HepG2 (cell line): ENCODE measurements around the gene APLF. TPM values are rescaled to one million over a fixed set of nuclear protein-coding genes. Genes with fewer than 3 reads are reported as not detected.

Experiments
- ARHGAP35 ChIP-seq: sonication (generic); formaldehyde crosslinking; IDR thresholded peaks from 2 replicates; pipeline ENCODE4 v1.9.0; 2022; ENCODE audit warnings: mild to moderate bottlenecking, inconsistent platforms, moderate library complexity, missing genetic modification reagents, borderline replicate concordance
- ELF1 ChIP-seq: sonication (generic); formaldehyde crosslinking; IDR thresholded peaks from 2 replicates; pipeline ENCODE4 v1.4.0; 2020; ENCODE audit warnings: missing genetic modification reagents
- FOXP4 ChIP-seq: sonication (generic); formaldehyde crosslinking; IDR thresholded peaks from 2 replicates; pipeline ENCODE4 v1.4.0; 2020; ENCODE audit warnings: missing genetic modification reagents
- GATAD1 ChIP-seq: IDR thresholded peaks from 2 replicates; pipeline ENCODE4 v1.6.1; 2016; ENCODE audit warnings: missing genetic modification reagents, missing compliant biosample characterization
- HIVEP1 ChIP-seq: sonication (generic); formaldehyde crosslinking; IDR thresholded peaks from 2 replicates; pipeline ENCODE4 v1.4.0; 2020; ENCODE audit warnings: mild to moderate bottlenecking, missing genetic modification reagents
- LBX2 ChIP-seq: sonication (generic); formaldehyde crosslinking; IDR thresholded peaks from 2 replicates; pipeline ENCODE4 v1.5.0; 2020; ENCODE audit warnings: missing genetic modification reagents, mild to moderate bottlenecking, borderline replicate concordance
- MLX ChIP-seq: IDR thresholded peaks from 2 replicates; pipeline ENCODE4 v1.6.1; 2016
- REL ChIP-seq: sonication (generic); formaldehyde crosslinking; conservative IDR thresholded peaks from 2 replicates; pipeline ENCODE4 v1.8.0; 2022; ENCODE audit warnings: mild to moderate bottlenecking, missing genetic modification reagents, moderate library complexity
- SOX13 ChIP-seq, 3 experiments: fragments of 450-650 bp in 1 of 3; sonication (generic) in 1 of 3; formaldehyde crosslinking in 1 of 3; IDR thresholded peaks in 2 of 3; conservative IDR thresholded peaks in 1 of 3; 2 replicates each; pipeline versions ENCODE4 v1.5.0 to v1.6.1; 2016 to 2020; ENCODE audit warnings: antibody characterized with exemption in 1 of 3, mild to moderate bottlenecking in 1 of 3, missing compliant biosample characterization in 1 of 3, missing genetic modification reagents in 1 of 3, moderate library complexity in 1 of 3
- TAF15 ChIP-seq: fragments of 200-400 bp; formaldehyde crosslinking; IDR thresholded peaks from one replicate; pipeline ENCODE4 v1.6.1; 2018; ENCODE audit warnings: mild to moderate bottlenecking, low read depth, low read length; ENCODE audit not compliant: poor library complexity, severe bottlenecking
- THYN1 ChIP-seq: sonication (generic); formaldehyde crosslinking; IDR thresholded peaks from 2 replicates; pipeline ENCODE4 v1.8.1; 2023; ENCODE audit warnings: low read depth, mild to moderate bottlenecking, moderate library complexity, missing genetic modification reagents, borderline replicate concordance
- TIGD3 ChIP-seq: sonication (generic); formaldehyde crosslinking; IDR thresholded peaks from 2 replicates; pipeline ENCODE4 v1.5.1; 2020; ENCODE audit warnings: mild to moderate bottlenecking, missing genetic modification reagents, borderline replicate concordance
- ZBTB42 ChIP-seq: sonication (generic); formaldehyde crosslinking; IDR thresholded peaks from 2 replicates; pipeline ENCODE4 v1.5.0; 2020; ENCODE audit warnings: mild to moderate bottlenecking, missing genetic modification reagents
- ZFP90 ChIP-seq: sonication (generic); formaldehyde crosslinking; IDR thresholded peaks from 2 replicates; pipeline ENCODE4 v1.8.0; 2022; ENCODE audit warnings: missing genetic modification reagents, mild to moderate bottlenecking, inconsistent platforms, borderline replicate concordance
- ZIK1 ChIP-seq: sonication (generic); formaldehyde crosslinking; IDR thresholded peaks from 2 replicates; pipeline ENCODE4 v1.5.0; 2020; ENCODE audit warnings: mild to moderate bottlenecking, low read depth, missing genetic modification reagents, borderline replicate concordance
- ZMYM2 ChIP-seq: sonication (generic); formaldehyde crosslinking; IDR thresholded peaks from 2 replicates; pipeline ENCODE4 v1.8.0; 2022; ENCODE audit warnings: mild to moderate bottlenecking, missing genetic modification reagents
- ZNF136 ChIP-seq: sonication (generic); formaldehyde crosslinking; IDR thresholded peaks from 2 replicates; pipeline ENCODE4 v1.8.1; 2022; ENCODE audit warnings: low read depth, mild to moderate bottlenecking, moderate library complexity, missing genetic modification reagents
- ZNF335 ChIP-seq: sonication (generic); formaldehyde crosslinking; IDR thresholded peaks from 2 replicates; pipeline ENCODE4 v1.4.0; 2020; ENCODE audit warnings: missing genetic modification reagents
- ZNF431 ChIP-seq: sonication (generic); formaldehyde crosslinking; IDR thresholded peaks from 2 replicates; pipeline ENCODE4 v1.9.0; 2022; ENCODE audit warnings: missing genetic modification reagents, low read depth, mild to moderate bottlenecking, borderline replicate concordance
- ZNF441 ChIP-seq: sonication (generic); formaldehyde crosslinking; IDR thresholded peaks from 2 replicates; pipeline ENCODE4 v1.7.0; 2021; ENCODE audit warnings: missing genetic modification reagents, borderline replicate concordance
- ZNF589 ChIP-seq: sonication (generic); formaldehyde crosslinking; conservative IDR thresholded peaks from 2 replicates; pipeline ENCODE4 v1.8.0; 2022; ENCODE audit warnings: mild to moderate bottlenecking, moderate library complexity, missing genetic modification reagents
- ZNF724P ChIP-seq: sonication (generic); formaldehyde crosslinking; IDR thresholded peaks from 2 replicates; pipeline ENCODE4 v1.8.0; 2022; ENCODE audit warnings: missing genetic modification reagents, borderline replicate concordance
- ZNF747 ChIP-seq: sonication (generic); formaldehyde crosslinking; IDR thresholded peaks from 2 replicates; pipeline ENCODE4 v1.8.1; 2023; ENCODE audit warnings: missing genetic modification reagents, mild to moderate bottlenecking, borderline replicate concordance
- ZNF749 ChIP-seq: sonication (generic); formaldehyde crosslinking; IDR thresholded peaks from 2 replicates; pipeline ENCODE4 v1.8.0; 2022; ENCODE audit warnings: mild to moderate bottlenecking, missing genetic modification reagents, moderate library complexity, borderline replicate concordance
- ZNF782 ChIP-seq: sonication (generic); formaldehyde crosslinking; IDR thresholded peaks from 2 replicates; pipeline ENCODE4 v1.4.0; 2020; ENCODE audit warnings: missing genetic modification reagents, mild to moderate bottlenecking, borderline replicate concordance
- ZNF839 ChIP-seq: sonication (generic); formaldehyde crosslinking; IDR thresholded peaks from 2 replicates; pipeline ENCODE4 v1.4.0; 2020; ENCODE audit warnings: missing genetic modification reagents, mild to moderate bottlenecking, borderline replicate concordance
- polyA plus RNA-seq, 8 experiments: library from polyadenylated mRNA; depleted of rRNA in 3 of 8; stranded (reverse) in 7 of 8; unstranded in 1 of 8; fragments of >200 nt; fragmentation: Illumina TruSeq in 4 of 8; extraction: Trizol in 4 of 8; gene quantifications; 2 replicates each; pipeline versions ENCODE4 v1.2.1 to v1.2.3, GENCODE V29; 2011 to 2016; ENCODE audit warnings: low read depth in 4 of 8, missing spikeins in 1 of 8, mixed read lengths in 1 of 8; ENCODE audit not compliant: insufficient read depth in 1 of 8
- total RNA-seq, 5 experiments: library from RNA; depleted of rRNA; stranded (reverse); fragments of >200 nt; fragmentation: Illumina TruSeq; extraction: Trizol; gene quantifications; 2 replicates each; pipeline ENCODE4 v1.2.3, GENCODE V29; 2016; ENCODE audit warnings: low read depth in 1 of 5

APLF gene
- total and polyA plus RNA-seq, 2 of the 13 experiments (the other 11 are each of a cell fraction or from before 2014, with no cell fraction given), result 0.45 to 2.2 TPM

- TF ChIP-seq MLX (CRISPR knock-in tag) (no peak), ZNF839 (CRISPR knock-in tag) (0 out of 2 replicates have a peak, but pooled peaks have one; percentile 70), ZFP90 (no peak), GATAD1 (CRISPR knock-in tag) (no peak), THYN1 (CRISPR knock-in tag) (no peak), ARHGAP35 (CRISPR knock-in tag) (peak; percentile 73; the same call in 1 of the 2 replicates), ZNF589 (CRISPR knock-in tag) (no peak), ZNF441 (CRISPR knock-in tag) (0 out of 2 replicates have a peak, but pooled peaks have one; percentile 15), ZMYM2 (CRISPR knock-in tag) (no peak), LBX2 (0 out of 2 replicates have a peak, but pooled peaks have one; percentile 62), ZNF335 (CRISPR knock-in tag) (no peak), ZIK1 (CRISPR knock-in tag) (no peak), TAF15 (peak; percentile 5), ZNF136 (CRISPR knock-in tag) (no peak), REL (no peak), ZNF724P (CRISPR knock-in tag) (0 out of 2 replicates have a peak, but pooled peaks have one; percentile 53), ELF1 (no peak), FOXP4 (CRISPR knock-in tag) (no peak), TIGD3 (CRISPR knock-in tag) (no peak), ZNF782 (CRISPR knock-in tag) (peak; percentile 20; the same call in 1 of the 2 replicates), SOX13 (IDR thresholded peaks at IDR 0.05) (no peak), SOX13 (CRISPR knock-in tag; conservative IDR thresholded peaks at IDR 0.05 in 1 of 2, IDR thresholded peaks at IDR 0.05 in 1 of 2) (0 out of 4 replicates have a peak, but pooled peaks of 1 of the 2 experiments have one; percentile 2), HIVEP1 (CRISPR knock-in tag) (no peak), ZBTB42 (CRISPR knock-in tag) (no peak), ZNF749 (CRISPR knock-in tag) (no peak), ZNF747 (CRISPR knock-in tag) (no peak), ZNF431 (CRISPR knock-in tag) (no peak)
These were observed 658 bp upstream of the APLF start (continued) for GRCh38 chr2:68466778-68467076.
